Ectodermal cell (in vitro differentiated cells): ENCODE data around the gene IGF1R.

Experiments
- H3K27ac ChIP-seq: 2 replicates; pipeline ENCODE4 v1.7.0; 2013; ENCODE audit warnings: mild to moderate bottlenecking, low read depth, low read length; ENCODE audit not compliant: insufficient read depth, poor library complexity, severe bottlenecking
- H3K27me3 ChIP-seq: 2 replicates; pipeline ENCODE4 v1.7.0; 2013; ENCODE audit warnings: mild to moderate bottlenecking, low read length; ENCODE audit not compliant: insufficient read depth, control insufficient read depth, poor library complexity, severe bottlenecking
- H3K36me3 ChIP-seq: one replicate; pipeline ENCODE4 v1.7.0; 2013; ENCODE audit warnings: low read length; ENCODE audit not compliant: control insufficient read depth, insufficient read depth
- H3K4me1 ChIP-seq: one replicate; pipeline ENCODE4 v1.7.0; 2013; ENCODE audit warnings: low read length; ENCODE audit not compliant: control insufficient read depth, insufficient read depth
- H3K4me3 ChIP-seq: 2 replicates; pipeline ENCODE4 v1.7.0; 2013; ENCODE audit warnings: low read depth, low read length, control low read depth; ENCODE audit not compliant: insufficient read depth
- H3K9me3 ChIP-seq: 2 replicates; pipeline ENCODE4 v1.7.0; 2013; ENCODE audit warnings: mild to moderate bottlenecking, low read length, moderate library complexity; ENCODE audit not compliant: control insufficient read depth
- WGBS, 2 experiments: methylation state at CpG; one replicate each; pipeline ENCODE4 v1.1.7; 2013; ENCODE audit warnings: missing lambda C conversion rate in 2 of 2; 5-methylcytosine and 5-hydroxymethylcytosine counted together

The IGF1R gene

DNA sequence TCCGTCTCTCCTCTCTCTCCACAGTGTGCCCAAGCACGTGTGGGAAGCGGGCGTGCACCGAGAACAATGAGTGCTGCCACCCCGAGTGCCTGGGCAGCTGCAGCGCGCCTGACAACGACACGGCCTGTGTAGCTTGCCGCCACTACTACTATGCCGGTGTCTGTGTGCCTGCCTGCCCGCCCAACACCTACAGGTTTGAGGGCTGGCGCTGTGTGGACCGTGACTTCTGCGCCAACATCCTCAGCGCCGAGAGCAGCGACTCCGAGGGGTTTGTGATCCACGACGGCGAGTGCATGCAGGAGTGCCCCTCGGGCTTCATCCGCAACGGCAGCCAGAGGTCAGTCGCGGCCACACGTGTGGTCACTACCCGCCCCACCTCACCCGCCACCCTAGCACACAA is 243.0 kb downstream of the IGF1R start:
- H3K4me3 ChIP-seq, result no peak overlapping the region
- no peaks in the 10 kb centered on the region for H3K9me3 ChIP-seq
- H3K36me3 ChIP-seq, result peaks cover 2% of the 10 kb centered on the region
- H3K27ac ChIP-seq, result no peak overlapping the region
- H3K27me3 ChIP-seq, result no peaks in the 10 kb centered on the region
- 96% methylated on average over 31 of the region's 31 CpGs for WGBS, 2 experiments
- no peaks in the 10 kb centered on the region for H3K4me1 ChIP-seq

DNA sequence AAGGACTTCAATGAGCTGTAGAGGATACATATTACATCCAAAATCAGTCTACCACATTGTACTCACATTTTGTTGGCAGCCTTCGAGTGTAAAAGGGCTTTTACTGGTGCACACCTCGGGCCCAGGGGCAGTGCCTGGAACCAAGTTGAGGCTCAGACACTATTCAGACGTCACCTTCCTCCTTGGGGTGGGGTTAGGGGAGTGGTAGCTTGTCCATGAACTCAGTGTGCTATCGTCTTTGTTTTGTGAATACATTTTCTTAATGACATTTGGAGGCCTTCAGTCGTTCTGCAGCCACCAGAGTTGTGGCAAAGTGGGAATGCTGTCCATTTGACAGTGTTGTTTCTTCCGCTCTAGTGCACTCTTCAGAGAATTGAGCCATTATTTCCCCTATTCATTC is 245.1 kb downstream of the IGF1R start:
- Histone ChIP-seq H3K36me3 (peaks cover 7% of the 10 kb centered on the region), H3K27ac (no peak overlapping the region), H3K27me3 (no peaks in the 10 kb centered on the region), H3K4me1 (peaks cover 1% of the 10 kb centered on the region), H3K9me3 (no peaks in the 10 kb centered on the region), H3K4me3 (no peak overlapping the region)
- WGBS, 2 experiments, result 90 to 93% methylated on average over 6 of the region's 6 CpGs

DNA sequence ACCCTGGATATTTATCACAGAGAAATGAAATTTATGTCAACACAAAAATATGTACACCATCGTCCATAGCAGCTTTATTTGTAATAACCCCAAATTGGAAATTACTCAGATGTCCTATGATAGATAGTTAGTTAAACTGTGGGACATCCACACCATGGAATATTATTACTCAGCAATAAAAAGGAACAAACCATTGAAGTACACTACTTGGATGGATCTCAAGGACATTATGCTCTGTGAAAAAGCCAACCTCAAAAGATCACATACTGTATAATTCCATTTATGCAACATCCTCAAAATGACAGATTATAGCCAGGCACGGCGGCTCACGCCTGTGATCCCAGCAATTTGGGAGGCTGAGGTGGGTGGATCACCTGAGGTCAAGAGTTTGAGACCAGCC is 246.0 kb downstream of the IGF1R start:
- Histone ChIP-seq H3K4me1 (peaks cover 9% of the 10 kb centered on the region), H3K4me3 (no peak overlapping the region), H3K9me3 (no peaks in the 10 kb centered on the region), H3K36me3 (peaks cover 7% of the 10 kb centered on the region), H3K27ac (no peak overlapping the region), H3K27me3 (no peaks in the 10 kb centered on the region)
- 86 to 94% methylated on average over 3 to 4 of the region's 4 CpGs for WGBS, 2 experiments

GRCh38 chr15:98896002-98896721 is 247.8 kb downstream of the IGF1R start:
- Histone ChIP-seq H3K4me1 (peaks cover 28% of the 10 kb centered on the region), H3K36me3 (peaks cover 7% of the 10 kb centered on the region), H3K9me3 (no peaks in the 10 kb centered on the region), H3K27ac (peak overlapping the region; percentile 31), H3K27me3 (no peaks in the 10 kb centered on the region), H3K4me3 (no peak overlapping the region)
- WGBS, 2 experiments, result 87 to 97% methylated on average over 5 of the region's 5 CpGs

DNA sequence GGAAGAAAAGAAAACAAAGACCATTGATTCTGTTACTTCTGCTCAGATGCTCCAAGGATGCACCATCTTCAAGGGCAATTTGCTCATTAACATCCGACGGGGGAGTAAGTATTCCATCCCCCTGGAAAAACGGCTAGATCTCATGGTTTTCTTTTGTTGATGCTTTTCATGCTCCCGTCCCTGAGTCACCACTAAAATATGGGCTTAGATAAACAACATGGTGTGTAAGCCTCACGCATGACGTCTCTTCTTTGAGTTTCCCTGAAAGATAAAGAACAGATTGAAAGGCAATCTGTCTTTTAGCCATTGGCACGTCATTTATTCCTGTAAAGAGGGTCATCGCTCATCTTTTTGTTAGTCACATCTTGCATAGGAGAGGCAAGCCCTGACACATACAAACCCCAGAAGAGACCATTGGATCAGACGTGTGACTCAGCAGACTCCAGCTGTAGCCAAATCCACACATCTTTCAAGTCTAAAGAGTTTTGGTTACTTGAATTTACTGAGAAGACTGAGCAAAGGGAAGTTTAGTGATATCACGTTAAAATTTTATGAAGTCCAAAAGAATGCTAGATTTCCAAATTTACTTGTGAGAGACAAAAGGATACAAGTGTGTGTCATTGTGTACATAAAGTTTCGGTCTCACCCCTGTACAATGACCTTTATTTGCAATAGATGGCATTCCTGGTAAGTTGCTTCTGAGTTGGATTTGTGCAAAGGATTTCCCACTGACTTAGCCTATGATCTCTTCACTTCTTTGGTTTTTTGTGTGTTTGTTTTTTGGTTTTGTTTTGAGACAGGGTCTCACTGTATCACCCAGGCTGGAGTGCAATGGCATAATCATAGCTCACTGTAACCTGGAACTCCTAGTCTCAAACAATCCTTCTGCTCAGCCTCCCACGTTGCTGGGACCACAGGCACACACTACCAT is 248.7 kb downstream of the IGF1R start:
- H3K27me3 ChIP-seq, result no peaks in the 10 kb centered on the region
- peaks cover 36% of the 10 kb centered on the region for H3K4me1 ChIP-seq
- WGBS, 2 experiments, result 84 to 91% methylated on average over 12 of the region's 12 CpGs
- no peaks in the 10 kb centered on the region for H3K9me3 ChIP-seq
- no peak overlapping the region for H3K4me3 ChIP-seq
- H3K36me3 ChIP-seq, result peaks cover 7% of the 10 kb centered on the region
- peak overlapping the region; percentile 40 for H3K27ac ChIP-seq

- no peaks in the 10 kb centered on the region for H3K9me3 ChIP-seq
- no peak overlapping the region for H3K4me3 ChIP-seq
- no peak overlapping the region for H3K27ac ChIP-seq
- WGBS, 2 experiments, result 88 to 100% methylated on average over 1 to 2 of the region's 2 CpGs
- H3K27me3 ChIP-seq, result no peaks in the 10 kb centered on the region
- peaks cover 7% of the 10 kb centered on the region for H3K36me3 ChIP-seq
- peaks cover 37% of the 10 kb centered on the region for H3K4me1 ChIP-seq
These were observed 249.8 kb downstream of the IGF1R start for GRCh38 chr15:98898122-98898521.

GRCh38 chr15:98899272-98900021 is 251.1 kb downstream of the IGF1R start:
- Histone ChIP-seq H3K36me3 (peaks cover 7% of the 10 kb centered on the region), H3K27ac (peak overlapping the region; percentile 82), H3K4me1 (peaks cover 39% of the 10 kb centered on the region), H3K4me3 (no peak overlapping the region), H3K27me3 (no peaks in the 10 kb centered on the region), H3K9me3 (no peaks in the 10 kb centered on the region)
- 89 to 91% methylated on average over 20 of the region's 20 CpGs for WGBS, 2 experiments

DNA sequence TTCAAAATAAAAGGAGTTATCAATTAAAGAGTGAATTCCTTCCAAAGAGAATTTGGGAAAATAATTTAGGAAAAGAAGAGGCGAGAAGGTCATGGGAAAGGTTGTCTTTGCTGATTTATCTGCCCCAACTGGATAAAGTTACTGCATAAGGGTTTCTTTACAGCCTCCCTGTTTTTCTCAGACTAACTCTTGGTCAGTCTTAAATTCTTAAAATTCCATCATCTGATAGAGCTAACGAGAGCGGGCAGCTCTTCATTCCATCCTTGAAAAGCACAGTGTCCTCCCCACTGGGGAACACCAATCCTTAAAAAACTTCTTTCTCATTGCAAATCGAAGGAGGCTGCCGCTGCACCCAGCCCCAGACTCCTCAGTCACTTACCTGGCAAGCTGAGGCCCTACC is 252.0 kb downstream of the IGF1R start:
- Histone ChIP-seq H3K36me3 (peaks cover 7% of the 10 kb centered on the region), H3K27ac (peak overlapping the region; percentile 82), H3K4me1 (peaks cover 39% of the 10 kb centered on the region), H3K9me3 (no peaks in the 10 kb centered on the region), H3K27me3 (no peaks in the 10 kb centered on the region), H3K4me3 (no peak overlapping the region)
- 23 to 30% methylated on average over 5 of the region's 5 CpGs for WGBS, 2 experiments

DNA sequence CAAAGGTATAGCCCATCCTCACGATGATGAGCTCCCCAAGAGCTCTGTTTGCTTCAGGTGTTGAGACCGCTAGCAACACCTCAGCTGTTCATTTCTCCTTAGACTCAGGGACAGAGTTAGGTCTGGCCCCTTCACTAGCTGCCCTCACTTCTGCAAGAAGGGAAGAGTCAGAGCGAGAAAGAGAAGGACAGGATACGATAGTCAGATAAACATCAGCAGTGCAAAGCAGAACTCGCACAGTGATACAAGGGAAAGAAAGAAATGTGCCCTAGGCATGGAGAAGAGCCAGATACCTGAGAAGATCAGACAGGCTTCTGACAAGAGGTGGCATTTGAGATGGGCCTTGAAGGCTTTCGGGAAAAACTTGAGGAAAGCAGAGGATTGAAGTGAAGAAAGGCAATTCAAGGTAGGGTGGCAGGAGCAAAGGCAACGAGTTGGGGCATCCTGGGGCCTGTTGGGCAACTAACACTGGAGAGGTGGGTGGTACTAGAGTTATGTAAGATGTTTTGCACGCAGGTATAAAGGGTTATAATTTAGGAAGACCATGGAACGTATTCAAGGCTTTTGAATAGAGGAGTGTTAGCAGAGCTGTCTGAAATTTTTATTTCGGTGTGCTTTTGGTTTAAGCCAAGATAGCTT is 253.2 kb downstream of the IGF1R start:
- H3K4me3 ChIP-seq, result no peak overlapping the region

More for the DNA sequence above, 253.2 kb downstream of the IGF1R start:
- Histone ChIP-seq H3K27me3 (no peaks in the 10 kb centered on the region), H3K9me3 (no peaks in the 10 kb centered on the region), H3K27ac (no peak overlapping the region), H3K36me3 (peaks cover 2% of the 10 kb centered on the region), H3K4me1 (peaks cover 39% of the 10 kb centered on the region)
- 89 to 91% methylated on average over 10 of the region's 10 CpGs for WGBS, 2 experiments
